GM23338 (cell line): Measurements from ENCODE around the gene ECHDC3. TPM values are rescaled to one million over a fixed set of nuclear protein-coding genes. Genes with fewer than 3 reads are reported as not detected.

Experiments used
- ATAC-seq: fragments of 200-7000 bp; cut with Tn5 transposase; 3 replicates; pipeline ENCODE4 v1.9.1; 2020
- DNase-seq: peaks from one replicate; pipeline ENCODE4 v3.0.0-alpha.2; 2015; ENCODE audit warnings: low spot score
- H2AFZ ChIP-seq: fragments of 200-600 bp; sonication (generic); 2 replicates; pipeline ENCODE4 v1.8.0; 2016; ENCODE audit warnings: antibody characterized with exemption, mild to moderate bottlenecking, moderate library complexity
- H3F3A ChIP-seq: fragments of 200-600 bp; sonication (generic); replicated peaks from 2 replicates; pipeline ENCODE4 v1.8.0; 2017; ENCODE audit warnings: antibody characterized with exemption, mixed run types, low read depth
- H3K27ac ChIP-seq: fragments of 200-600 bp; sonication (generic); 2 replicates; pipeline ENCODE4 v1.6.1; 2016; ENCODE audit warnings: low read depth
- H3K27me3 ChIP-seq: fragments of 200-600 bp; sonication (generic); 2 replicates; pipeline ENCODE4 v1.8.0; 2016; ENCODE audit warnings: mild to moderate bottlenecking, mixed run types, moderate library complexity; ENCODE audit not compliant: insufficient read depth
- H3K36me3 ChIP-seq: fragments of 200-600 bp; sonication (generic); 2 replicates; pipeline ENCODE4 v1.8.0; 2016; ENCODE audit warnings: mild to moderate bottlenecking; ENCODE audit not compliant: insufficient read depth
- H3K4me1 ChIP-seq: fragments of 200-600 bp; sonication (generic); 2 replicates; pipeline ENCODE4 v1.8.0; 2016; ENCODE audit warnings: mild to moderate bottlenecking, moderate library complexity; ENCODE audit not compliant: insufficient read depth
- H3K4me2 ChIP-seq: fragments of 200-600 bp; sonication (generic); 2 replicates; pipeline ENCODE4 v1.7.1; 2017; ENCODE audit warnings: mixed run types
- H3K4me3 ChIP-seq: fragments of 200-600 bp; sonication (generic); 2 replicates; pipeline ENCODE4 v1.6.1; 2016; ENCODE audit warnings: mixed run types
- H3K79me2 ChIP-seq: fragments of 200-600 bp; sonication (generic); replicated peaks from 2 replicates; pipeline ENCODE4 v1.8.0; 2017; ENCODE audit warnings: mild to moderate bottlenecking; ENCODE audit not compliant: insufficient read depth
- H3K9me2 ChIP-seq: fragments of 200-600 bp; sonication (generic); 2 replicates; pipeline ENCODE4 v1.8.0; 2017; ENCODE audit not compliant: insufficient read depth
- H4K20me1 ChIP-seq: fragments of 200-600 bp; sonication (generic); replicated peaks from 2 replicates; pipeline ENCODE4 v1.8.0; 2017; ENCODE audit warnings: mild to moderate bottlenecking; ENCODE audit not compliant: insufficient read depth
- H3K27ac Mint-ChIP-seq: 2 replicates; pipeline ENCODE4 v1.8.0; 2020; ENCODE audit warnings: inconsistent platforms, mild to moderate bottlenecking, moderate library complexity, mixed read lengths
- H3K27me3 Mint-ChIP-seq: 3 replicates; pipeline ENCODE4 v1.8.0; 2022; ENCODE audit warnings: low read depth, mild to moderate bottlenecking, moderate library complexity, mixed read lengths, inconsistent platforms; ENCODE audit not compliant: insufficient read depth, poor library complexity
- H3K36me3 Mint-ChIP-seq: 3 replicates; pipeline ENCODE4 v1.8.0; 2021; ENCODE audit warnings: low read depth, mild to moderate bottlenecking, inconsistent platforms, moderate library complexity, mixed read lengths
- H3K4me1 Mint-ChIP-seq: 3 replicates; pipeline ENCODE4 v1.8.0; 2020; ENCODE audit warnings: mild to moderate bottlenecking, inconsistent platforms, mixed read lengths
- H3K4me3 Mint-ChIP-seq: 3 replicates; pipeline ENCODE4 v1.8.0; 2021; ENCODE audit warnings: moderate library complexity, mild to moderate bottlenecking, inconsistent platforms, mixed read lengths
- H3K9me3 Mint-ChIP-seq: 3 replicates; pipeline ENCODE4 v1.8.0; 2020; ENCODE audit warnings: moderate library complexity, mild to moderate bottlenecking, inconsistent platforms, mixed read lengths
- EZH2 ChIP-seq: fragments of 200-600 bp; sonication (generic); IDR thresholded peaks from one replicate; pipeline ENCODE4 v1.8.0; 2017; ENCODE audit warnings: antibody characterized with exemption, mild to moderate bottlenecking, low read depth; ENCODE audit not compliant: unreplicated experiment
- EZH2phosphoT487 ChIP-seq: fragments of 200-600 bp; sonication (generic); IDR thresholded peaks from one replicate; pipeline ENCODE4 v1.8.1; 2018; ENCODE audit warnings: antibody characterized with exemption; ENCODE audit not compliant: unreplicated experiment
- JUNB ChIP-seq: IDR thresholded peaks from one replicate; pipeline ENCODE4 v1.6.1; 2016; ENCODE audit warnings: antibody characterized with exemption; ENCODE audit not compliant: unreplicated experiment
- POLR2AphosphoS5 ChIP-seq: IDR thresholded peaks from 2 replicates; pipeline ENCODE4 v1.6.1; 2016; ENCODE audit warnings: antibody characterized with exemption, low read depth
- STAT1 ChIP-seq: IDR thresholded peaks from one replicate; pipeline ENCODE4 v1.6.1; 2016; ENCODE audit warnings: antibody characterized with exemption; ENCODE audit not compliant: unreplicated experiment
- polyA plus RNA-seq: library from polyadenylated mRNA; unstranded; fragments of >200 nt; fragmentation: Nextera tagmentation; extraction: Ambion mirVana; gene quantifications from 2 replicates; pipeline ENCODE4 v1.2.1, GENCODE V29; 2016
- total RNA-seq: library from RNA; depleted of rRNA; stranded (reverse); fragments of >200 nt; shearing (Covaris generic); gene quantifications from 2 replicates; pipeline ENCODE4 v1.2.3, GENCODE V29; 2014
- TF ChIP-seq, protein P1 (sequence below): fragments of 250-450 bp; sonication (Bioruptor Pico); IDR thresholded peaks from 2 replicates; pipeline ENCODE4 v1.5.0; 2020; ENCODE audit warnings: mild to moderate bottlenecking, moderate library complexity
- TF ChIP-seq, protein P2 (sequence below), 2 experiments: fragments of 200-600 bp in 1 of 2; sonication (generic) in 1 of 2; conservative IDR thresholded peaks; 2 replicates each; pipeline versions ENCODE4 v1.5.1 to v1.6.1; 2016 to 2017; ENCODE audit warnings: antibody characterized with exemption in 2 of 2, low read depth in 2 of 2, mild to moderate bottlenecking in 2 of 2, moderate library complexity in 1 of 2

The ECHDC3 gene
- total and polyA plus RNA-seq, 2 experiments from 2014 or later, result 16.3 to 50.1 TPM

DNA sequence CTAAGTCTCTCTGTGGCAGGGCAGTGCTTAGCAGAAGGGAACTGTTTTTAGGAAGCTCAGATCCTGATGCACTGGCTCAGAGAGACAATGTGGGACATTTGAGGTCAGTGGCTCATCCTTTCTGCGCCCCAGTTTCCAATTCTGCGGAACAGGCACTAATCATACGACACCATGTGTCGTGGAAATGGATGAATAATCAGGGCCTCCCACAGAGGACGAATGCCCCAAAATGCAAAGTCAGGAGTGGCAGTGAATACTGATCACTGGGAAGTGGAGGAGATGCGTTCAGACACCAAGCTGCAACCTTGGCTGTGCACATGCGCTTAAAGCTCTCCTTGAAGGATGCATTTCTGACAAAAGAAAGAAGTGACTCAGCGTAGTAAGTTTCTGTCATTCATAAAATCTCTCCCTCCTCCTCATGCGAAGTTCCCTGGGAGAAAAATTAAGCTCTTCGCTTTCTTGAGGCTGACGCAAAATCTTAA is 21.9 kb upstream of the ECHDC3 start:
- Mint-ChIP-seq H3K4me3 (no peak overlapping the region), H3K27ac (no peak overlapping the region), H3K36me3 (peaks cover 6% of the 10 kb centered on the region; the same call in 1 of the 3 replicates), H3K27me3 (peaks cover 4% of the 10 kb centered on the region), H3K4me1 (peaks cover 3% of the 10 kb centered on the region; the same call in 1 of the 3 replicates), H3K9me3 (peaks cover 9% of the 10 kb centered on the region)
- no peak for ATAC-seq
- Histone ChIP-seq H2AFZ (0 out of 2 replicates have a peak overlapping the region, but pooled peaks have one; percentile 59), H3K27me3 (no peaks in the 10 kb centered on the region), H3K4me2 (no peak overlapping the region), H3K9me2 (no peaks in the 10 kb centered on the region), H4K20me1 (no peaks in the 10 kb centered on the region), H3F3A (no peaks in the 10 kb centered on the region), H3K79me2 (no peaks in the 10 kb centered on the region), H3K4me1 (no peaks in the 10 kb centered on the region), H3K27ac (no peak overlapping the region), H3K4me3 (no peak overlapping the region), H3K36me3 (no peaks in the 10 kb centered on the region)
- TF ChIP-seq, protein P1, sequence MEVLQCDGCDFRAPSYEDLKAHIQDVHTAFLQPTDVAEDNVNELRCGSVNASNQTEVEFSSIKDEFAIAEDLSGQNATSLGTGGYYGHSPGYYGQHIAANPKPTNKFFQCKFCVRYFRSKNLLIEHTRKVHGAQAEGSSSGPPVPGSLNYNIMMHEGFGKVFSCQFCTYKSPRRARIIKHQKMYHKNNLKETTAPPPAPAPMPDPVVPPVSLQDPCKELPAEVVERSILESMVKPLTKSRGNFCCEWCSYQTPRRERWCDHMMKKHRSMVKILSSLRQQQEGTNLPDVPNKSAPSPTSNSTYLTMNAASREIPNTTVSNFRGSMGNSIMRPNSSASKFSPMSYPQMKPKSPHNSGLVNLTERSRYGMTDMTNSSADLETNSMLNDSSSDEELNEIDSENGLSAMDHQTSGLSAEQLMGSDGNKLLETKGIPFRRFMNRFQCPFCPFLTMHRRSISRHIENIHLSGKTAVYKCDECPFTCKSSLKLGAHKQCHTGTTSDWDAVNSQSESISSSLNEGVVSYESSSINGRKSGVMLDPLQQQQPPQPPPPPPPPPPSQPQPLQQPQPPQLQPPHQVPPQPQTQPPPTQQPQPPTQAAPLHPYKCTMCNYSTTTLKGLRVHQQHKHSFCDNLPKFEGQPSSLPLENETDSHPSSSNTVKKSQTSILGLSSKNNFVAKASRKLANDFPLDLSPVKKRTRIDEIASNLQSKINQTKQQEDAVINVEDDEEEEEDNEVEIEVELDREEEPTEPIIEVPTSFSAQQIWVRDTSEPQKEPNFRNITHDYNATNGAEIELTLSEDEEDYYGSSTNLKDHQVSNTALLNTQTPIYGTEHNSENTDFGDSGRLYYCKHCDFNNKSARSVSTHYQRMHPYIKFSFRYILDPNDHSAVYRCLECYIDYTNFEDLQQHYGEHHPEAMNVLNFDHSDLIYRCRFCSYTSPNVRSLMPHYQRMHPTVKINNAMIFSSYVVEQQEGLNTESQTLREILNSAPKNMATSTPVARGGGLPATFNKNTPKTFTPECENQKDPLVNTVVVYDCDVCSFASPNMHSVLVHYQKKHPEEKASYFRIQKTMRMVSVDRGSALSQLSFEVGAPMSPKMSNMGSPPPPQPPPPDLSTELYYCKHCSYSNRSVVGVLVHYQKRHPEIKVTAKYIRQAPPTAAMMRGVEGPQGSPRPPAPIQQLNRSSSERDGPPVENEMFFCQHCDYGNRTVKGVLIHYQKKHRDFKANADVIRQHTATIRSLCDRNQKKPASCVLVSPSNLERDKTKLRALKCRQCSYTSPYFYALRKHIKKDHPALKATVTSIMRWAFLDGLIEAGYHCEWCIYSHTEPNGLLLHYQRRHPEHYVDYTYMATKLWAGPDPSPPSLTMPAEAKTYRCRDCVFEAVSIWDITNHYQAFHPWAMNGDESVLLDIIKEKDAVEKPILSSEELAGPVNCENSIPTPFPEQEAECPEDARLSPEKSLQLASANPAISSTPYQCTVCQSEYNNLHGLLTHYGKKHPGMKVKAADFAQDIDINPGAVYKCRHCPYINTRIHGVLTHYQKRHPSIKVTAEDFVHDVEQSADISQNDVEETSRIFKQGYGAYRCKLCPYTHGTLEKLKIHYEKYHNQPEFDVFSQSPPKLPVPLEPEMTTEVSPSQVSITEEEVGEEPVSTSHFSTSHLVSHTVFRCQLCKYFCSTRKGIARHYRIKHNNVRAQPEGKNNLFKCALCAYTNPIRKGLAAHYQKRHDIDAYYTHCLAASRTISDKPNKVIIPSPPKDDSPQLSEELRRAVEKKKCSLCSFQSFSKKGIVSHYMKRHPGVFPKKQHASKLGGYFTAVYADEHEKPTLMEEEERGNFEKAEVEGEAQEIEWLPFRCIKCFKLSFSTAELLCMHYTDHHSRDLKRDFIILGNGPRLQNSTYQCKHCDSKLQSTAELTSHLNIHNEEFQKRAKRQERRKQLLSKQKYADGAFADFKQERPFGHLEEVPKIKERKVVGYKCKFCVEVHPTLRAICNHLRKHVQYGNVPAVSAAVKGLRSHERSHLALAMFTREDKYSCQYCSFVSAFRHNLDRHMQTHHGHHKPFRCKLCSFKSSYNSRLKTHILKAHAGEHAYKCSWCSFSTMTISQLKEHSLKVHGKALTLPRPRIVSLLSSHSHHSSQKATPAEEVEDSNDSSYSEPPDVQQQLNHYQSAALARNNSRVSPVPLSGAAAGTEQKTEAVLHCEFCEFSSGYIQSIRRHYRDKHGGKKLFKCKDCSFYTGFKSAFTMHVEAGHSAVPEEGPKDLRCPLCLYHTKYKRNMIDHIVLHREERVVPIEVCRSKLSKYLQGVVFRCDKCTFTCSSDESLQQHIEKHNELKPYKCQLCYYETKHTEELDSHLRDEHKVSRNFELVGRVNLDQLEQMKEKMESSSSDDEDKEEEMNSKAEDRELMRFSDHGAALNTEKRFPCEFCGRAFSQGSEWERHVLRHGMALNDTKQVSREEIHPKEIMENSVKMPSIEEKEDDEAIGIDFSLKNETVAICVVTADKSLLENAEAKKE (CRISPR knock-in tag), result no peak
- TF ChIP-seq EZH2 (no peak), EZH2phosphoT487 (no peak), JUNB (no peak), POLR2AphosphoS5 (no peak)
- no peak for DNase-seq

DNA sequence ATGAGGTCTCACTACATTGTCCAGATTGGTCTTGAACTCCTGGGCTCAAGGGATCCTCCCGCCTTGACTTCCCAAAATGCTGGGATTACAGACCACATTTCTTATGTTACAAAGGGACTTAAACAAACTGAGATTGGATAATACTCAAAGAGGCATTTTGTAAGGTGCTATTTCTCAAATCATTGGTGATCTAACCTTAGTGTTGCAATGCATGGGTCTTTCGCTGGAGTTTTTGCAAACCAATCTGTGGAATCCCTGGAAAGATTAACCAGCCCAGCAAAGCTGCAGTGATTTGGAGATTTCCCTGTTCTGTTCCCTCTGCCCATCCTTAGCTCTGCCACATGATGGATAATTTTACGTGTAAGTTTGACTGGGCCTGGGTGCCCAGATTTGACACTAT is 20.4 kb upstream of the ECHDC3 start:
- Histone ChIP-seq H3K36me3 (no peaks in the 10 kb centered on the region), H3K27ac (no peak overlapping the region), H3K4me2 (no peak overlapping the region), H3K79me2 (no peaks in the 10 kb centered on the region), H3K9me2 (no peaks in the 10 kb centered on the region), H4K20me1 (no peaks in the 10 kb centered on the region), H3K4me1 (no peaks in the 10 kb centered on the region), H3K27me3 (no peaks in the 10 kb centered on the region), H3F3A (no peaks in the 10 kb centered on the region), H3K4me3 (no peak overlapping the region), H2AFZ (no peak overlapping the region)
- Mint-ChIP-seq H3K36me3 (no peaks in the 10 kb centered on the region), H3K4me1 (peaks cover 5% of the 10 kb centered on the region; the same call in 2 of the 3 replicates), H3K4me3 (no peak overlapping the region), H3K27me3 (no peaks in the 10 kb centered on the region), H3K9me3 (peaks cover 2% of the 10 kb centered on the region; the same call in 1 of the 3 replicates), H3K27ac (no peak overlapping the region)
- ATAC-seq (no peak), DNase-seq (no peak)
- TF ChIP-seq, protein P2, sequence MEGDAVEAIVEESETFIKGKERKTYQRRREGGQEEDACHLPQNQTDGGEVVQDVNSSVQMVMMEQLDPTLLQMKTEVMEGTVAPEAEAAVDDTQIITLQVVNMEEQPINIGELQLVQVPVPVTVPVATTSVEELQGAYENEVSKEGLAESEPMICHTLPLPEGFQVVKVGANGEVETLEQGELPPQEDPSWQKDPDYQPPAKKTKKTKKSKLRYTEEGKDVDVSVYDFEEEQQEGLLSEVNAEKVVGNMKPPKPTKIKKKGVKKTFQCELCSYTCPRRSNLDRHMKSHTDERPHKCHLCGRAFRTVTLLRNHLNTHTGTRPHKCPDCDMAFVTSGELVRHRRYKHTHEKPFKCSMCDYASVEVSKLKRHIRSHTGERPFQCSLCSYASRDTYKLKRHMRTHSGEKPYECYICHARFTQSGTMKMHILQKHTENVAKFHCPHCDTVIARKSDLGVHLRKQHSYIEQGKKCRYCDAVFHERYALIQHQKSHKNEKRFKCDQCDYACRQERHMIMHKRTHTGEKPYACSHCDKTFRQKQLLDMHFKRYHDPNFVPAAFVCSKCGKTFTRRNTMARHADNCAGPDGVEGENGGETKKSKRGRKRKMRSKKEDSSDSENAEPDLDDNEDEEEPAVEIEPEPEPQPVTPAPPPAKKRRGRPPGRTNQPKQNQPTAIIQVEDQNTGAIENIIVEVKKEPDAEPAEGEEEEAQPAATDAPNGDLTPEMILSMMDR (conservative IDR thresholded peaks at IDR 0.05; ENCODE audit: low read depth in 2 of 2), result no peak
- TF ChIP-seq STAT1, result no peak
